Stimulated activated naive CD4-positive, alpha-beta T cell (primary cell): ENCODE data around the gene KIF5B.
"Not testable (repeated sequence)": the region's sequence is repeated elsewhere in the genome, so short reads cannot be mapped to it uniquely, and the experiment has no call there.

Experiments used
- DNase-seq, 6 experiments: peaks; one replicate each; lab custom pipeline; 2025; lab: John Stamatoyannopoulos, UW

Gene KIF5B

GRCh38 chr10:32059472-32059871 is 3.2 kb upstream of the KIF5B start:
- no peak for DNase-seq

DNA sequence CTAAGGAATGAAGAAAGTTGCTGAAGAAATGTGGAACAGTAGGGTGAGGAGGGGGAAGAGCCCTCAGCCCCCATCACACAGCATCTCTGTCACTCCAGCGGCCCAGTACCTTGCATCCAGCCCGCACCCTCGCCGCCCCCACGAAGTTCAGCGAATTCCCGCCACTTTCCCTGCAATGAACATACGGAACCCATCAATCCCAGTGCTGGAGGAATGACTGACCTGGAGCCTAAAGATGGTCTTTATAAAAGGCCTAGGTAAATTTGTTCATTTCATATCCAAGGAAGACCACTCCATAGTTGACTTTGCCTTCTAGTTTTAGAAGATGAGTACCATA is 779 bp upstream of the KIF5B start:
- DNase-seq, result no peak

GRCh38 chr10:32055478-32056135 is 618 bp downstream of the KIF5B start:
- peak; percentile 47 to 89 (median 71) for DNase-seq

DNA sequence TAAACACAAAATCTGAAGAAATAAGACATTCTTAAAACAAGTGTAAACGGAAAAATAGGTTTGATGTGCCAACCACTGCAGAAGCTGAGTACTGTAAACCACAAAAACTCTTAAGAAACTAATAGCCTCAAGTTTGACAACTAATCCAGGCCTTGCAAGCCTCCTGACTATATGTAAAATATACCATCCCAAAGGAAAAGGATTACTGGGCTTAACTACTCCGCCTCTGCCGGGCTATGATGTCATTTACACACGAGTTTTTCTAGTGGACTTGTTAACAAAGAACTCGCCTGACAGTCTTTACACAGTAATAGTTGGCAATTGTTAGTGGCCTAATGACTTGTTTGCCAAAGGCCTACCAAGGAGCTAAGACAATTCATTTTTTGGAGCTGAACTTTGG is 2.1 kb downstream of the KIF5B start:
- DNase-seq, result no peak

DNA sequence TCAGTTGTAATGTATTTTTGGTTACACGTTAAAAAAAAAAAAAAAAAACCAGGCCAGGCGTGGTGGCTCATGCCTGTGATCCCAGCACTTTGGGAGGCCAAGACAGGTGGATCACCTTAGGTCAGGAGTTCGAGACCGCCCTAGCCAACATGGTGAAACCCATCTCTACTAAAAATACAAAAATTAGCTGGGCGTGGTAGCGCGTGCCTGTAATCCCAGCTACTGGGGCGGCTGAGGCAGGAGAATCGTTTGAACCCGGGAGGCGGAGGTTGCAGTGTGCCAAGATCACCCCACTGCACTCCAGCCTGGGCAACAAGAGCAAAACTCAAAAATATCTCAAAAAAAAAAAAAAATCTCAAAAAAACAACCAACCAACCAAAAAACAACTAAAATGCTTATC is 2.8 kb downstream of the KIF5B start:
- not testable (repeated sequence) for DNase-seq

GRCh38 chr10:32051926-32052325 is 4.3 kb downstream of the KIF5B start:
- no peak for DNase-seq

DNA sequence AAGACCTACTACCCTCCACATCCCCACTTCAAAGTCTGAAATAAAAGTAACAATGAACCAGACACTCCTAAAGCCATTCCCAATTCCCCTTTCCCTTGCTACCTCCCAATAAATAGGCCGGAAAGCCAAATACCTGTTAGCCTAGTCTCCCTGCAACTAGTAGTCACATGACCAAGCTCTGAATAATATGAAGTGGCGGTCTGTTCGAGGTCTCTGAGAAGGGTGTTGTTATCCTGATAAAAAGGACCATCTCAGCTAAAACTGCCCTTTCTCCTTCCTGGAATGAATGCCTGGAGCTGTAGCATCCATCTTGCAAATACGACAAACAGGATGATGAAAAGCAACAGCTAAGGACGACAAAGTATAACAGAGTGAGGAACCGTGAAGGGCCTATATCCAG is 6.0 kb downstream of the KIF5B start:
- DNase-seq, result no peak

DNA sequence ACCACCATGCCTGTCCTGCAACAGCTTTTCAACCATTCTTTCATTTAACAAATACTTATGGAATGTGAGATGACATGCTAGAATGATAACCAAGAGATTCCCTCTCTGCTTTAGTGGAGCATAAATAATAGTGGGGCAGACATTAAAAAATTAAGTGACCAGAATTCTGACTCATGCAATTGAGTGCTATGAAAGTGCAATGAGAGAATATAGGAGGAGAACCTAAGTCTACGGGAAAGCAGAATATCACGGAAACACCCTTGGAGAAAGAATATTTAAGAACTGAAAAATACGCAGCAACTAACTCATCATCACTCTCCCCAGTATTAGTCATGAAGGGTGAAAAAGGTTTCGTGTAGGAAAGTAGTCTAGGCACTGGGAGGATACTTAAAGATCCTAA is 7.1 kb downstream of the KIF5B start:
- no peak for DNase-seq

GRCh38 chr10:32048282-32048681 is 7.9 kb downstream of the KIF5B start:
- DNase-seq, result no peak

- DNase-seq, result no peak
Observed at GRCh38 chr10:32047881-32048280, 8.3 kb downstream of the KIF5B start.

DNA sequence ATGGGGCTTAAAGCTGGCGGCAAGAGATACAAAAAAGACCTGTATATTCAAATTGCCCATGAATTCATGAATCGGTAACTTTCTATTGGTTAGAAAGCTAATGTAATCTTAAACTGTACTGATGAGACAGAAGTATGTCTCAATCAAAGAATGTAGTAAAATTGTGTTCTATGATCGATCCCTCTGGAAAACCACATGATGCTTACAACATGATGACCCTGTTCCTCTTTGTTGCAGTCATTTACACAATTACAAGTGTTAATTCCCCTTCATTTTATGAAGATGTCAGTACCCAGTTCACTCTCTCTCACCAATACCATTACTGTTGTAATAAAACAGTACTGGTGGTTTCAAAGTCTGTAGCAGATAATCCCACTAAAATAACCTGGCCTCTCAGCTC is 10.1 kb downstream of the KIF5B start:
- DNase-seq, result no peak

- DNase-seq, result not testable (repeated sequence)
Observed at GRCh38 chr10:32042730-32043129, 13.5 kb downstream of the KIF5B start.

- DNase-seq, result no peak
Observed at GRCh38 chr10:32041290-32042028, 14.8 kb downstream of the KIF5B start.

DNA sequence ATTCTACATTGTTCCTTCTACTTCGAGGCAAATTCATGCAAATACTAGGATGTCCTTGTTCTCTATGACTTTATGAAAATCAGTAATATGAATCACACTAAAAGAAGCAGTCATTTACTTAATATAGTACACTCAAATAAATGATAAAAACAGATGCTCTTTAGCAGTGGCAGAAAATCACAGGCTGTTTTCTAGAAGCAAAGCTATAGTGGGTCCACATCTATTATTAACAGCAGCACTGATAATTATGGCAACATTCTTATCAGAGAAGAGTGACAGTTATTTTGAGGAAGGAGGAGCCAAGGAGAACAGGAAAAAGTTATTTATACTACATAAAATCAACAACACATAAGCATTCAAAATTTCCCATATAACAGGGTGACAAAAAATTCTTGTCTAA is 16.5 kb downstream of the KIF5B start:
- DNase-seq, result no peak

DNA sequence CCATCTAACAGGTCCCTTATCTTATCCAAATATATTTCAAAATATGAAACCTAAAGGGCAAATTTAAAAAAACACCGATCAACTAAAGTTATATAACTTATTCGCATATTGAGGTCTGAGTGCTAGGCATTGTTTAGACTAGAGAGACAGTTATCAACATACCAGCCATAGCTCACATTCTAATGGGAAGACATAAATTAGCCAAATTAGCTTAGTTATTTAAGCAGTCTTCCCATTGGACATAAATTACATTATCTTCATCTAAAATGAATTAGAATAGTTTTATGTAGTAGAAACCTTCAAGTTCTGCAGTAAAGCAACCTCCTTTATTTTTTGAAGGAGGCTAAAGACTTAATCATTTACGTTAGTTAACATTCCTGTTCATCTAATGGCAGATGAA is 17.4 kb downstream of the KIF5B start:
- DNase-seq, result no peak

DNA sequence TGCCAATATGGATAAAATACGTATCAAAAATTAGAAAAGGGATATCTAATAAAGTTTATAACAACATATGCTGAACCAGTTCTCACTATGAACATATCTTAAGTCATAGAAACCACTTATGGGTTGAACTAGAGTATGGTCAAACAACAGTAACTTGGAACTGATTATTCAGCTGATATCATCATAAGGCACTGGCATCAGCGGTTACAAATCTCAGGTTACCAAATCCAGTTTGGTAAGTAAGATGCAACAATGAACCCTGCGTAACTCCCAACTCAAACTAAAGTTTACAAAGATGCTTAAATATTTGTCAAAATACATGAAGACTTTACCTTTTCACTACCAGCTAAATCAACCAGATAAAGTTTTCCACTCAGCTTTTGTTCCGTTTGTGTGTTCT is 19.3 kb downstream of the KIF5B start:
- DNase-seq, result no peak

GRCh38 chr10:32035038-32035437 is 21.2 kb downstream of the KIF5B start:
- DNase-seq, result no peak

- no peak for DNase-seq
Observed at GRCh38 chr10:32033171-32033570, 23.1 kb downstream of the KIF5B start.

DNA sequence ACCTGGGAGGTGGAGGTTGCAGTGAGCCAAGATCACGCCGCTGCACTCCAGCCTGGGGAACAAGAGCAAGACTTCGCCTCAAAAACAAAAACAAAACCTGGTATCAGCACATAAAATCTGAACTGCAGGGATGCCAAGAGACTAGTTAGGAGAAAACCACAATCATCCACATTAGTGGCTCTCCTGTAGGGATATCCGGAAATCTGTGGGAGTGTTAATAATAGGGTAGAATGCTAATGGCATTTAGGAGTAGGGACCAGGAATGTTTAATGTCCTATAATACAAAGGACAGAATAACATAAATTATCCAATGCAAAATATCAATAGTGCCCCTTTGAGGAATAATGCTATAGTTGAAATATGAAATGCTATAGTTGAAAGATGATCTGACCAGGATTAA is 24.3 kb downstream of the KIF5B start:
- no peak for DNase-seq

DNA sequence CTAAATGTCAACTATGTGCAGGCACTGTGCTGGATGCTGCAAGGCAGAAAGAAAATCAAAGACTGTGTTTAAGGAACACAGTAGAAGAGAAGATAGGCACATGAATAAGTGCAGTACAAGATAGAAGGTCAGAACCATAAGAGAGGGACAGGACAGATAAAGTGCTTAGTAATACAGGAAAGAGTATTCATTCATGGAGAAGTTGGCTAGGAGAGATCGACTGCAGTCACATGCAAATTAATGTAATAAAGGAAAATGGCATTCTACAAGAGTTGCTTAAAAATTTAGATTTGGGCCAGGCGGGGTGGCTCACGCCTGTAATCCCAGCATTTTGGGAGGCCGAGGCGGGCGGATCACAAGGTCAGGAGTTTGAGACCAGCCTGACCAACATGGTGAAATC is 24.8 kb downstream of the KIF5B start:
- DNase-seq, result no peak

DNA sequence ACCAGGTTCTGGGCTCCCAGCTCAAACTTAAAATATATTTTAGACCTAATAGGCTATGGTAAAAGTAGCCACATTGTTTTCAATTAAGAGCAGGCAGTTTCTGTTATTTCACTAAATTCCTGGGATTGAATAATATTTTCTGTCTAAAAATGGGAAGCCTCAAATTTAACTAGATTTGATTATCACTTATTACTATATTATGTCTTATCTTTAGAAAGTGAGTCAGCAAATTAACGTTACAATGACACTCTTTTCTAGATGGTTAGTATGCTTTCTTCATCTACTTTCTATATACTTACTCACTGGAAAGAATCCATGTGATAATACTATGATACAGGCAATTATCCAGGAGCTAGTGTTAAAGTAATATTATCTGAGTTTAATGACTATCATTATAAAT is 27.5 kb downstream of the KIF5B start:
- no peak for DNase-seq

GRCh38 chr10:32023264-32023663 is 33.0 kb downstream of the KIF5B start:
- DNase-seq, result no peak

GRCh38 chr10:32017044-32017443 is 39.2 kb downstream of the KIF5B start:
- DNase-seq, result no peak

- DNase-seq, result no peak
Observed at GRCh38 chr10:32015386-32015785, 40.8 kb downstream of the KIF5B start.
